ENCODE results near the gene PRLHR.

PRLHR gene

DNA sequence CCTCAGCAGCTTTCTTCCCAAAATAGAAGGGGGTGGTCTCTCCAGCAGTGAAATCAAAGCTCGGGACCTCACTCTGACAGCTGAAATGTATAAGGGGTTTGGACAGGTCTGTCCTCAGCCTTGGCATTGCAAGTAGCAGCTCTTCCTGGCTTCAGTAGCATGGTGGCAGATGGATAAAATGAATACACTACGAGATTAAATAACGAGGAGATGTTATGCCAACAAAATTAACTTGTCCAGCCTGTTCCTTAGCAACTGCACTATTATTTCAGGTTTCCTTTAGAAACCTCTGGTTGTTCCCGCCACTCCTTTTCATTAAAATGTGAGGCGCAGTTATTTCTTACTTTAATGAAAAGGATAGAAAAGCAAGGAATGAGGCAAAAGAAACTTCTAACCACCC is 24.9 kb downstream of the PRLHR start:
- no peaks in the 10 kb centered on the region for H3K9me3 ChIP-seq (ENCODE audit: insufficient read depth, low read length)

DNA sequence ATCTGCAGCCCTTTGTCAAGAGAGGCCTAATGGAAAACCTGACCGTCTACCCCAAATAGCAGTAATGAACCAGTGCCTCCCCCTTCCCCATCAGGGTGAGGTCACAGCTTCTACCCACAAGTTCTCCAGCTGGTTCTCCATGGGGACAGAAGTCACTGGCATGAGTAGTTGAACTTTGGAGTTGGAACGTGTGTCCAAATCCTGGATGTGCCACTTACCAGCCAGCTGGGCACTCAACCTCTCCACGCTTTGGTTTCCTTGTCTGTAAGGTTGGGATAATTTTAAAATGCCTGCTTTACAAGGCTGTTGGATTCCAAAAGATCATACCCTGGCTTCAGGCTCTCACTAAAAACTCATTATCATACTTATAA is 25.6 kb downstream of the PRLHR start:
- H3K27me3 ChIP-seq (ENCODE audit: low read depth, low read length) = 0 out of 2 replicates have a peak, but pooled peaks cover 9% of the 10 kb centered on the region
- H3K79me2 ChIP-seq (ENCODE audit: low read length) = no peaks in the 10 kb centered on the region
- H3K4me2 ChIP-seq (ENCODE audit: low read length) = no peak overlapping the region
- no peak for TF ChIP-seq EZH2phosphoT487 (IDR thresholded peaks at IDR 0.05; ENCODE audit: low read depth)
- TF ChIP-seq, protein P1, sequence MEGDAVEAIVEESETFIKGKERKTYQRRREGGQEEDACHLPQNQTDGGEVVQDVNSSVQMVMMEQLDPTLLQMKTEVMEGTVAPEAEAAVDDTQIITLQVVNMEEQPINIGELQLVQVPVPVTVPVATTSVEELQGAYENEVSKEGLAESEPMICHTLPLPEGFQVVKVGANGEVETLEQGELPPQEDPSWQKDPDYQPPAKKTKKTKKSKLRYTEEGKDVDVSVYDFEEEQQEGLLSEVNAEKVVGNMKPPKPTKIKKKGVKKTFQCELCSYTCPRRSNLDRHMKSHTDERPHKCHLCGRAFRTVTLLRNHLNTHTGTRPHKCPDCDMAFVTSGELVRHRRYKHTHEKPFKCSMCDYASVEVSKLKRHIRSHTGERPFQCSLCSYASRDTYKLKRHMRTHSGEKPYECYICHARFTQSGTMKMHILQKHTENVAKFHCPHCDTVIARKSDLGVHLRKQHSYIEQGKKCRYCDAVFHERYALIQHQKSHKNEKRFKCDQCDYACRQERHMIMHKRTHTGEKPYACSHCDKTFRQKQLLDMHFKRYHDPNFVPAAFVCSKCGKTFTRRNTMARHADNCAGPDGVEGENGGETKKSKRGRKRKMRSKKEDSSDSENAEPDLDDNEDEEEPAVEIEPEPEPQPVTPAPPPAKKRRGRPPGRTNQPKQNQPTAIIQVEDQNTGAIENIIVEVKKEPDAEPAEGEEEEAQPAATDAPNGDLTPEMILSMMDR (IDR thresholded peaks at IDR 0.05; ENCODE audit: low read depth, low read length) = no peak
- no peaks in the 10 kb centered on the region for H3K9me3 ChIP-seq (ENCODE audit: insufficient read depth, low read length)
- H3K36me3 ChIP-seq (replicated peaks; ENCODE audit: low read depth, low read length) = no peaks in the 10 kb centered on the region
- 0 out of 2 replicates have a peak, but pooled peaks cover 3% of the 10 kb centered on the region for H3K4me1 ChIP-seq (ENCODE audit: low read length)
- H3K27ac ChIP-seq (ENCODE audit: low read length) = no peak overlapping the region
- no peak overlapping the region for H3K4me3 ChIP-seq (ENCODE audit: low read length)
- H2AFZ ChIP-seq (ENCODE audit: low read depth, low read length) = no peak overlapping the region
- H3K9ac ChIP-seq (ENCODE audit: low read length) = no peak overlapping the region
- no peaks in the 10 kb centered on the region for H4K20me1 ChIP-seq (ENCODE audit: insufficient read depth, low read length)

More for the DNA sequence above, 24.9 kb downstream of the PRLHR start:
- Histone ChIP-seq H2AFZ (ENCODE audit: low read depth, low read length) (no peak overlapping the region), H3K4me2 (ENCODE audit: low read length) (no peak overlapping the region), H3K79me2 (ENCODE audit: low read length) (no peaks in the 10 kb centered on the region), H3K4me3 (ENCODE audit: low read length) (no peak overlapping the region), H3K4me1 (ENCODE audit: low read length) (0 out of 2 replicates have a peak, but pooled peaks cover 3% of the 10 kb centered on the region), H3K36me3 (replicated peaks; ENCODE audit: low read depth, low read length) (no peaks in the 10 kb centered on the region), H3K27ac (ENCODE audit: low read length) (no peak overlapping the region), H3K27me3 (ENCODE audit: low read depth, low read length) (0 out of 2 replicates have a peak, but pooled peaks cover 9% of the 10 kb centered on the region), H3K9ac (ENCODE audit: low read length) (no peak overlapping the region), H4K20me1 (ENCODE audit: insufficient read depth, low read length) (no peaks in the 10 kb centered on the region)
- TF ChIP-seq EZH2phosphoT487 (IDR thresholded peaks at IDR 0.05; ENCODE audit: low read depth) = no peak
- TF ChIP-seq, protein P1 (IDR thresholded peaks at IDR 0.05; ENCODE audit: low read depth, low read length) = no peak

DNA sequence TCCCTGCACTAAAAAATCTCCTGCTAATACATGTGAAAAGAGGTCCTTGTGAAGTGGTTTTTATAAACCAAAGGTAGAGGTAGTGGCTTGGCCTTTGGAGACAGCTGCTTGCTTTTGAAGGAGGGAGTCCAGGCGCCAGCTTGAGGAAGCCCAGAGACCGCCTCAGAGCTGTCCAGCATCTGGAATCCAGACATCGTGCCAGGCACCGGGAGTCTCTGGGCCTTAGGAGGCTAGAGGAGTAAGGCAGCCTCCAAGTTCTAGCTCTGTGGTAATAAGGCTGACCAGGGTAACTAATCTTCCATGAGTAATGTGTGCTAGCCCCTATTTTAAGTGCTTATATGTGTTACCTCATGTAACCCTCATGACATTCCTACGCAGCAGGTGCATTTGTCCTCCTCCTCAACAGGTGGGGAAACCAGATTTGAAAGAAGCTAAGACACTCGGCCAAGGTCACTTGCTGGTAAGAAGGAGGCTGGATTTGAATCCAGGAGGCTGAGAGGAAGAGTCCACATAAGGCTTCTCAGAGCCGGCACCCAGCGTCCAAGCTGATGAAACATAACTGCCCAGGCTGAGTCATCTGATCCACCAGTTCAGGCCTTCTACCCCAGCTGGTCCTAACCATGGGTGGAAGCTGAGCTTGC is 26.1 kb downstream of the PRLHR start:
- Histone ChIP-seq H2AFZ (ENCODE audit: low read depth, low read length) (no peak overlapping the region), H3K9ac (ENCODE audit: low read length) (no peak overlapping the region), H3K4me3 (ENCODE audit: low read length) (no peak overlapping the region), H3K9me3 (ENCODE audit: insufficient read depth, low read length) (no peaks in the 10 kb centered on the region), H3K27ac (ENCODE audit: low read length) (no peak overlapping the region), H3K79me2 (ENCODE audit: low read length) (no peaks in the 10 kb centered on the region), H4K20me1 (ENCODE audit: insufficient read depth, low read length) (no peaks in the 10 kb centered on the region), H3K4me1 (ENCODE audit: low read length) (0 out of 2 replicates have a peak, but pooled peaks cover 3% of the 10 kb centered on the region), H3K27me3 (ENCODE audit: low read depth, low read length) (0 out of 2 replicates have a peak, but pooled peaks cover 6% of the 10 kb centered on the region), H3K4me2 (ENCODE audit: low read length) (no peak overlapping the region), H3K36me3 (replicated peaks; ENCODE audit: low read depth, low read length) (no peaks in the 10 kb centered on the region)
- TF ChIP-seq, protein P1 (IDR thresholded peaks at IDR 0.05; ENCODE audit: low read depth, low read length) = no peak
- TF ChIP-seq EZH2phosphoT487 (IDR thresholded peaks at IDR 0.05; ENCODE audit: low read depth) = no peak

DNA sequence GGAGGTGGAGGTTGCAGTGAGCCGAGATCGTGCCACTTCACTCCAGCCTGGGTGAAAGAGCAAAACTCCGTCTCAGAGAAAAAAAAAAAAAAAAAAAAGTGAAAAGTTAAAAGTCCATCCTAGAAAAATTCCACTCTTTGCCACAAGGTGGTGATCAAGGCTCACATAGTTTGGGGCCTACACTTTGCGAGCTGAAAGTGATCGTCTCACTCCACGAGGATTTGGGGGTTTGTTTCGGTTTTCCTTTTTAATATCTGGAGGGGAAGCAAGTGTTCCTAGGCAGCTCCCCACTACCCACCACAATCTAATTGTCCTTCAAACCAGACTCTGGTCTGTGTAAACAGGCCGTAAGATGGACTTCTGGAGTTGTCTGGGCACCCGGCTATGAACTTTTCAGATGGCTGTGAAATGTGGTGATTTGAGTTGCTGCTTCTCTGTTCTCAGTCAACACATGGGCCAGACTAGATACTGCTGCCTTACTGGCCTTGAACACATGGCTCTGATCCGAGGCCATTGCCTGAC is 27.1 kb downstream of the PRLHR start:
- Histone ChIP-seq H3K27me3 (ENCODE audit: low read depth, low read length) (0 out of 2 replicates have a peak, but pooled peaks cover 6% of the 10 kb centered on the region), H4K20me1 (ENCODE audit: insufficient read depth, low read length) (no peaks in the 10 kb centered on the region), H3K9ac (ENCODE audit: low read length) (no peak overlapping the region), H3K9me3 (ENCODE audit: insufficient read depth, low read length) (no peaks in the 10 kb centered on the region), H3K36me3 (replicated peaks; ENCODE audit: low read depth, low read length) (no peaks in the 10 kb centered on the region), H3K4me1 (ENCODE audit: low read length) (0 out of 2 replicates have a peak, but pooled peaks cover 3% of the 10 kb centered on the region), H2AFZ (ENCODE audit: low read depth, low read length) (peak overlapping the region; percentile 97; the same call in 1 of the 2 replicates), H3K4me2 (ENCODE audit: low read length) (peak overlapping the region; percentile 71), H3K4me3 (ENCODE audit: low read length) (peak overlapping the region; percentile 69), H3K27ac (ENCODE audit: low read length) (no peak overlapping the region), H3K79me2 (ENCODE audit: low read length) (no peaks in the 10 kb centered on the region)
- TF ChIP-seq EZH2phosphoT487 (IDR thresholded peaks at IDR 0.05; ENCODE audit: low read depth) = no peak
- TF ChIP-seq, protein P1 (IDR thresholded peaks at IDR 0.05; ENCODE audit: low read depth, low read length) = peak; percentile 47
